Tibial nerve (tissue), 4 donors: ENCODE measurements around the gene RPTOR. TPM values are rescaled to one million over a fixed set of nuclear protein-coding genes. Genes with fewer than 3 reads are reported as not detected.

Source experiments
- DNase-seq, 2 donors: peaks; one replicate each; pipeline ENCODE4 v3.0.0-alpha.2; 2019; ENCODE audit warnings: low spot score in 2 of 2
- H3K27ac ChIP-seq, 4 donors: fragments of 200-600 bp; sonication (generic) in 3 of 4; one replicate each; pipeline ENCODE4 v1.5.1; 2017 to 2019; ENCODE audit warnings: mild to moderate bottlenecking in 1 of 4
- H3K27me3 ChIP-seq, 2 donors: fragments of 200-600 bp; sonication (generic) in 1 of 2; one replicate each; pipeline versions ENCODE4 v1.5.1 to v1.6.0; 2017 to 2019
- H3K36me3 ChIP-seq, 3 donors: fragments of 200-600 bp; sonication (generic); one replicate each; pipeline ENCODE4 v1.5.1; 2018 to 2019
- H3K4me1 ChIP-seq, 4 donors: fragments of 200-600 bp; sonication (generic) in 3 of 4; one replicate each; pipeline ENCODE4 v1.5.1; 2017 to 2019
- H3K4me3 ChIP-seq, 4 donors: fragments of 200-600 bp; sonication (generic) in 3 of 4; one replicate each; pipeline ENCODE4 v1.5.1; 2017 to 2019; ENCODE audit warnings: mild to moderate bottlenecking in 1 of 4, moderate library complexity in 1 of 4
- H3K9me3 ChIP-seq, 4 donors: fragments of 200-600 bp; sonication (generic) in 3 of 4; one replicate each; pipeline ENCODE4 v1.5.1; 2017 to 2019
- CTCF ChIP-seq, 5 experiments: fragments of 200-600 bp in 3 of 5; fragments of 450-650 bp in 2 of 5; sonication (generic) in 3 of 5; IDR thresholded peaks; one replicate each; pipeline ENCODE4 v1.5.1; 2016 to 2019; ENCODE audit warnings: antibody characterized with exemption in 5 of 5, mild to moderate bottlenecking in 3 of 5, moderate library complexity in 2 of 5
- EP300 ChIP-seq, 2 donors: sonication (generic); formaldehyde crosslinking; IDR thresholded peaks; one replicate each; pipeline ENCODE4 v1.6.1; 2017; ENCODE audit warnings: antibody characterized with exemption in 2 of 2, mild to moderate bottlenecking in 1 of 2
- POLR2A ChIP-seq, 2 donors: fragments of 450-650 bp; IDR thresholded peaks; one replicate each; pipeline ENCODE4 v1.6.1; 2017; ENCODE audit warnings: antibody characterized with exemption in 2 of 2, mild to moderate bottlenecking in 2 of 2, moderate library complexity in 2 of 2
- WGBS, 2 donors: methylation state at CpG; one replicate each; pipeline ENCODE4 v1.1.5; 2018; 5-methylcytosine and 5-hydroxymethylcytosine counted together
- total RNA-seq, 4 donors: library from RNA; depleted of rRNA; stranded (reverse); fragments of >200 nt; gene quantifications; one replicate each; pipeline ENCODE4 v1.1.0, GENCODE V29; 2016

The RPTOR gene
- total RNA-seq, 4 donors from 2014 or later, result 34.7 to 56.4 (median 40.1) TPM

DNA sequence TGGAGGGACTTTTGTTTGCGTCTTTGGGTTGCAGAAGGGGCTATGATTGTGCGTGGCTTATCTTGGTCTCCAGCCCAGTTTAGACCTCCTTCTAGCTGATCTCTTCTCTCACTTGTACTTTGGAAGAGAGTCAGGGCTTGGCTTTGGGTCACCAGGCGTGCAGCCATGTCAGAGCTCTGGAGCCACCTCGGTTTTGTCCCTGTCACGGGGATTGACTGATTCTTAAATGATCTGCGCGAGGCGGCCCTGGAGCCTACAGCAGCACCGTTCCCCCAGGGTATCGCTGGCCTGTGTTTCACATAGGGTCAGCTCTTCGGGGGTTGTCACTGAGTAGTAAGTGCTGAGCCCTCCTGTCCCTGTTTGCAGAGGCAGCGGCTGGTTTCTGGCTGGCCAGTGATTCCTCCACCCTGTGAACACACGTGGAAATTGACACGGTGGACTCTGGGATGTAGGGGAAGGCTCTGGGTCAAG lies 237.2 kb downstream of the RPTOR start:
- Histone ChIP-seq H3K27me3 (no peaks in the 10 kb centered on the region), H3K27ac (no peak overlapping the region), H3K36me3 (peaks cover 0 to 4% (median 0%) of the 10 kb centered on the region in 3 donors), H3K4me1 (peaks cover 0 to 24% (median 8%) of the 10 kb centered on the region in 4 donors), H3K9me3 (no peaks in the 10 kb centered on the region), H3K4me3 (no peak overlapping the region)
- TF ChIP-seq EP300 (IDR thresholded peaks at IDR 0.05) (no peak), POLR2A (IDR thresholded peaks at IDR 0.05) (no peak), CTCF (IDR thresholded peaks at IDR 0.05) (no peak)
- no peak for DNase-seq
- 79 to 85% methylated on average over 11 to 14 of the region's 14 CpGs for WGBS, 2 donors

- no peak for TF ChIP-seq CTCF (IDR thresholded peaks at IDR 0.05)
- no peak for TF ChIP-seq POLR2A (IDR thresholded peaks at IDR 0.05)
- no peak for TF ChIP-seq EP300 (IDR thresholded peaks at IDR 0.05)
- H3K4me3 ChIP-seq, result no peak overlapping the region
- H3K27ac ChIP-seq, result no peak overlapping the region
- H3K36me3 ChIP-seq, result no peaks in the 10 kb centered on the region
- 60 to 63% methylated on average over 16 of the region's 16 CpGs for WGBS, 2 donors
- no peak for DNase-seq
- H3K27me3 ChIP-seq, result no peaks in the 10 kb centered on the region
- H3K9me3 ChIP-seq, result no peaks in the 10 kb centered on the region
- peaks cover 0 to 24% (median 8%) of the 10 kb centered on the region in 4 donors for H3K4me1 ChIP-seq
Measured at GRCh38 chr17:80782536-80783427, 238.1 kb downstream of the RPTOR start.

- H3K27me3 ChIP-seq, result no peaks in the 10 kb centered on the region
- no peaks in the 10 kb centered on the region for H3K36me3 ChIP-seq
- H3K27ac ChIP-seq, result no peak overlapping the region
- no peak for DNase-seq
- no peak for TF ChIP-seq CTCF (IDR thresholded peaks at IDR 0.05)
- TF ChIP-seq POLR2A (IDR thresholded peaks at IDR 0.05), result no peak
- TF ChIP-seq EP300 (IDR thresholded peaks at IDR 0.05), result no peak
- peaks cover 0 to 27% (median 8%) of the 10 kb centered on the region in 4 donors for H3K4me1 ChIP-seq
- 80 to 85% methylated on average over 8 of the region's 8 CpGs for WGBS, 2 donors
- H3K4me3 ChIP-seq, result no peak overlapping the region
- H3K9me3 ChIP-seq, result no peaks in the 10 kb centered on the region
Measured at GRCh38 chr17:80783486-80783885, 238.8 kb downstream of the RPTOR start.

GRCh38 chr17:80783971-80784370 lies 239.3 kb downstream of the RPTOR start:
- H3K36me3 ChIP-seq, result no peaks in the 10 kb centered on the region
- no peak overlapping the region for H3K4me3 ChIP-seq
- no peaks in the 10 kb centered on the region for H3K9me3 ChIP-seq
- TF ChIP-seq CTCF (IDR thresholded peaks at IDR 0.05) (no peak), POLR2A (IDR thresholded peaks at IDR 0.05) (no peak), EP300 (IDR thresholded peaks at IDR 0.05) (no peak)
- no peaks in the 10 kb centered on the region for H3K27me3 ChIP-seq
- 66 to 76% methylated on average over 6 of the region's 6 CpGs for WGBS, 2 donors
- DNase-seq, result no peak
- H3K27ac ChIP-seq, result no peak overlapping the region
- peaks cover 0 to 31% (median 8%) of the 10 kb centered on the region in 4 donors for H3K4me1 ChIP-seq

DNA sequence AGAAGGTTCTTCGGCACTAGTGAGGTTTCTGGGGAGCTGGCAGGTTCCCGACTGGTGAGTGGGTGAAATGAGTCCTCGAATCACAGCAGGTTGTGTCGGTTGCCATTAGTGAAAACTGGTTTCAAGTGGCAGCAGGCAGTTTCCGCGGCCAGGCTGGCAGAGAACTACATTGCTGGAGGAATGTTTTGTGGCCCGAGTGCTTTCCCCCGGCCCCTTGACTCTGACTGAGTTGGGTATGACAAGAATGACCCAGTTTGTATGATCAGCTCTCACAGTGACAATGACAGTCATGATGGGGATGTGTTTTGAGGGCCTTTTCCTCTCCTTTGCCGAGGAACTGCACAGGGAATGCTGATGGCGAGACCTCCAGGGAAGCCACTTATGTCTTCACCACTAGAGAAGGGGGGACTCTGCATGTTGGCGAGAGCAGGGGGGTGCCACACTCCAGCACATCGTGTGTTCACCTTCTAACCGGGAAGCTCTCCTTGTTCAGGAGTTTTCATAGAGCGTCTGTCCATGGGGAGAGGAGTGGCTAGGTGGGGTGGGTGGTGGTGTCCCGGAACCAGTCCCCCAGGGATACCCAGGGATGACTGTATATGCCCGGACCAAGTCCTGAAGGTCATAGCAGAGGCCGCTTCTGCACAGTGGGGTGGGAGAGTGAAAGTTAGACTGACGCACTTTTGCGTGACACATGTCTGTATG lies 241.0 kb downstream of the RPTOR start:
- H3K36me3 ChIP-seq, result no peaks in the 10 kb centered on the region
- DNase-seq, result no peak
- no peak overlapping the region for H3K27ac ChIP-seq
- TF ChIP-seq EP300 (IDR thresholded peaks at IDR 0.05) (no peak), CTCF (IDR thresholded peaks at IDR 0.05) (no peak), POLR2A (IDR thresholded peaks at IDR 0.05) (no peak)
- H3K4me1 ChIP-seq, result peaks cover 0 to 37% (median 16%) of the 10 kb centered on the region in 4 donors
- 85% methylated on average over 19 of the region's 19 CpGs for WGBS, 2 donors
- no peak overlapping the region for H3K4me3 ChIP-seq
- no peaks in the 10 kb centered on the region for H3K9me3 ChIP-seq
- no peaks in the 10 kb centered on the region for H3K27me3 ChIP-seq
